ENCODE data around the gene LAYN. TPM values are rescaled to one million over a fixed set of nuclear protein-coding genes. Genes with fewer than 3 reads are reported as not detected.

LAYN gene, protein sequence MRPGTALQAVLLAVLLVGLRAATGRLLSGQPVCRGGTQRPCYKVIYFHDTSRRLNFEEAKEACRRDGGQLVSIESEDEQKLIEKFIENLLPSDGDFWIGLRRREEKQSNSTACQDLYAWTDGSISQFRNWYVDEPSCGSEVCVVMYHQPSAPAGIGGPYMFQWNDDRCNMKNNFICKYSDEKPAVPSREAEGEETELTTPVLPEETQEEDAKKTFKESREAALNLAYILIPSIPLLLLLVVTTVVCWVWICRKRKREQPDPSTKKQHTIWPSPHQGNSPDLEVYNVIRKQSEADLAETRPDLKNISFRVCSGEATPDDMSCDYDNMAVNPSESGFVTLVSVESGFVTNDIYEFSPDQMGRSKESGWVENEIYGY
- total RNA-seq: 19.8 and 38.8 TPM in 2 replicates

DNA sequence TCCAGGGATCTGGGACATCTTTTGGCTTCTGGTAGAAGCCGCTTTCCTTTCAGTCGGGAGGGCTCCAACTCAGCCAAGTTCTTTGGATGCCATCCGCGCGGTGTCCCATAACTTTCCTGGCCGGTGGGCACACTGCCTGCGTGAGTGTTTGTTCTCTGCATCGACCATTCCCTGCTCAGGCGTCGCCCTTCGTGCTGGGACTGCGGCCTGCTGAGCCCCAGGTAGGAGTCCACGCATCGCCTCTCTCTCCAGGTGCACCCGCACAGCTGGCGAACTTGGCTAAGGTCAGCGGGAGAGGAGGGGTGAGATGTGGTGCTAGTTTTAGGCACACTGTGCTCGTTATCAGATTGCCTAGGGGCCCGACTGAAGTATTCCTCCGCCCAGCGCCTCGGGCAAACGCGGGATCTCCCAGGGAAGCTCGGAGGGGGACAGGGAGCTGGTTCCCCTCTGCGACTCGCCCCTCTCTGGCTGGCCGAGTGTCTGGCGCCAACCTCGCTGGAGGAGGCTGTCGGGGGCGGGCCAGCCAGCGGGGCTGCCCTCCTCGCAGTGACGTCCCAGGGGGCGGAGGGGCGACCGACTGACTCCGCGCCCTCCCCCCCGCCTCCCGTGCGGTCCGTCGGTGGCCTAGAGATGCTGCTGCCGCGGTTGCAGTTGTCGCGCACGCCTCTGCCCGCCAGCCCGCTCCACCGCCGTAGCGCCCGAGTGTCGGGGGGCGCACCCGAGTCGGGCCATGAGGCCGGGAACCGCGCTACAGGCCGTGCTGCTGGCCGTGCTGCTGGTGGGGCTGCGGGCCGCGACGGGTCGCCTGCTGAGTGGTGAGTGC is at the start of gene LAYN:
Gene LAYN (plus strand): TSS at position 607 of the 823 bp plus-strand sequence. CDS start 124 bp downstream, at position 731.

DNA sequence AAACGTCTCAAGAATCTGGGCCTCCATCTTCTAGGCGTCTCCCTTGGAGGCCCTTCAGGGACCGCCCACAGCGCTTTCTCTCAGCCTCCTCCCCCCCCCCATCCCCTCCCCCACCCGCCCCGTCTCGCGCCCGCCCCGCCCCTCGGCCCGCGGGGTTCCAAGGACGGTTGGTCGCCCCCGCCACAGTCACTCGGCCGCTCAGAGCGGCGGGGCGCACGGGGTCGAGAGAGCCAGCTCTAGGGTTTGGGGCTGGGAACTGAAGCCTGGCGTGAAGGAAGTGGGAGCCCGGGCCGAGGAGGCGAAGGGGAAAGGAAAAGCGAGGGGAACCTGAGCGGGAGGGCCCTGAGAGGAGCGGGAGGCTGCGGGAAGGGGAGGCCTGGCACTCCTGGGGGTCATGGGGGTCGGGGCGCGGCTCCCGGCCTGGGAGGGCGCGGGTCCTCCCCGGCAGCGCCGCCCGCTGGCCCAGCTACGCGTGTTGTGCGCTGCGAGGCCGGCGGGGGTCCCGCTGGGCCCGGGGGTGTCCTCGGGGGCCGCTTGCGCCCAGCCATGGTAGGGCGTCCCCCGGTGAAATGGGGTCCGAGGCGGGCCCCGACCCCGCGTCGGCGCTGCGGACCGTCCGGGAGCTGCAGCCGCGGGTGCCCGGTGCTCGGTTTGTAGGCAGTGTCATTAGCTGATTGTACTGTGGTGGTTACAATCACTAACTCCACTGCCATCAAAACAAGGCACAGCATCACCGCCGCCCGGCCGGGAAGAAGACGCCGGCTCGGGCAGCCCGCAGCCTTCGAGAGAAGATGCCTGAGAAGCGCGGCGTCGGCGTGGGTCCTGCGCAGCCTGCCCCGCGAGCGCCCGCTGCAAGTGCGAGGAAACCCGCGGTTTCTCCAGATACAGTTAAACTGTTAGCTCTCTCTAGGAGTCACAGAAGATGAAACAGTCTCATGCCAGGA is 28.0 kb upstream of the LAYN start, which contains the start of gene BTG4:
Gene BTG4 (minus strand): TSS at position 91 of the 944 bp plus-strand sequence. CDS start 13,610 bp downstream, outside the sequence.

DNA sequence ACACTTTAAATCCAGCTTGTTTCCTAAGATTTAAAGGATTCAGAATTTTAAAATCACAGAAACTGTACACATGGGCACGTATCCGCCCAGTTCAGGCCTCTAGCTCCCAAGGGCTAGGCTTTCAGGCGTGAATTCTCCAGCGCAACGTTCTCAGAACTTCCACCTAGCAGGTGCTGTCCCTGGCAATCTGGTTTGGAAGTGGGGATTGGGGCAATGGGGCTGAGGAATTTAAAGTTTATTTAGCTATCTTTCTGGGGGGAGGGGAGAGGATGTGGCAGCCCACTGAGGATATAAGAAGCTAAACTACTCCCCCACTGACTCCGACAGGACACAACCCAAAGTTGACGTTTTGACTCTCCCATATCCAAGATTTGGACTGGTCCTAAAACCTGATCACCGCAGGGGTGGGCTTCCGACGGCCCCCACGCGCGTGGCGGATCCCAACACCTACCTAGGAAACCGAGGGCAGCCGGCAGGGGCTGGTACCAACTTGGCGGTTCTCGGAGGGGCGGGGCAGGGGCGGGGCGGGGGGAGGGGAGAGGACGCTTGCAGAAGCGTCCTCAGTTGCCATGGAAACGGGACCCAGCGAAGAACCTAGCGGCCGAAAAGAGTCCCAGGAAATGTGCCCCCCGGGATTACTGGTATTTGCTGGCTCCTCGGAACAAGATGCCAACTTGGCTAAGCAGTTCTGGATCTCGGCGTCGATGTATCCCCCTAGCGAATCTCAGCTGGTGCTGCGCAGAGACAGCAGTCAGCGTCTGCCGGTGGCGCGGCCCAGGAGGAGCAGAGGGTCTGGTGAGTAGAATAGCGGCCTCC is 26.1 kb upstream of the LAYN start, which contains the start of gene HOATZ:
Gene HOATZ (plus strand): TSS at position 563 of the 816 bp plus-strand sequence. CDS start 7 bp downstream, at position 570.

DNA sequence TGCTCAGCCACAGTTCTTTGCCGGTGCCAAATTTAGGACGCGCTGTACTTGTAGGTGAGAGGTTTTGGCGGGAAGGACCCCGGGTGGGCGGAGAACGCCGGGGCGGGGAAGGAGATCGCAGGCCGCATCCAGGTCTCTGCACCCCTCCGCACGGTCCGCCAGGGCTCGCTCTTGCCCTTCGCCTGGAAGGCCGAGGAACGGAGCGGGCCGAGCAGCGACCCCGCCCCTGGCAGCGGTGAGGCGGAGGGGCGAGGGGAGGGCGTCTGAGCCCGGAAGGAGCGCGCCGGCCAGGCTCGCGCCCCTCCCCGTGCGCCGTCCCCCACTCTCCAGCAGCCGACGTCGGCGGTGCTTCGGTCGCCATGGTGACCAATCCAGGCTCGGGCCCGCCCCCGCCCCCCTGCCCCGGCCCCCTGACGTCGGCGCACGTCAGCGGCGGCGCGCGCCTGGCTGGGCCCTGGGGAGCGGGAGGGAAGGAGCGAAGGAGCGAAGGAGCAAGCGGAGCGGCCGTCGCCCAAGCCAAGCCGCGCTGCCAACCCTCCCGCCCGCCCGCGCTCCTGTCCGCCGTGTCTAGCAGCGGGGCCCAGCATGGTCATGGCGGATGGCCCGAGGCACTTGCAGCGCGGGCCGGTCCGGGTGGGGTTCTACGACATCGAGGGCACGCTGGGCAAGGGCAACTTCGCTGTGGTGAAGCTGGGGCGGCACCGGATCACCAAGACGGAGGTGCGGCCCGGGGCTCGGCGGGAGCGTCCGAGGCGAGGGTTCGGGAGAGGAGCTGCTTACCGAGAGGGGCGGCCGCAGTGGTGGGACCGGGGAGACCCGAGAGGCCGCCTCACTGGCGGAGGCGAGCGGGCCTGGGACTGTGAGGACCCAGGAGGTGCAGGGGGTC is 61.7 kb downstream of the LAYN start, which contains the start of gene SIK2:
Gene SIK2 (plus strand): TSS at position 471 of the 886 bp plus-strand sequence. CDS start 115 bp downstream, at position 586.

Other genes with a start within 250 kb of the LAYN start
- gene POU2AF3, start 242.2 kb upstream of the LAYN start, total RNA-seq: not detected in 2 replicates
- not detected in 2 replicates for gene POU2AF1, start 161.4 kb upstream of the LAYN start, total RNA-seq
- gene BTG4, start 28.3 kb upstream of the LAYN start, total RNA-seq: 2.3 TPM in 1 of 2 replicates, not detected in the other
- 1.1 TPM in 1 of 2 replicates, not detected in the other for gene HOATZ, start 25.9 kb upstream of the LAYN start, total RNA-seq
- gene SIK2, start 61.7 kb downstream of the LAYN start, total RNA-seq: 5.9 and 6.4 TPM in 2 replicates
- gene PPP2R1B, start 225.7 kb downstream of the LAYN start, total RNA-seq: 22.6 and 27.9 TPM in 2 replicates

Data from hair follicular keratinocyte (primary cell).